Measurements from ENCODE around the gene COX7A1. TPM values are rescaled to one million over a fixed set of nuclear protein-coding genes. Genes with fewer than 3 reads are reported as not detected.

Gene COX7A1
- total RNA-seq, 1 experiment from 2014 or later, result not detected

- no peaks in the 10 kb centered on the region for H3K27me3 ChIP-seq (ENCODE audit: insufficient read depth, low read length)
- no peak overlapping the region for H3K23ac ChIP-seq (ENCODE audit: insufficient read length, low read depth, low read length)
- Mint-ChIP-seq H3K36me3 (ENCODE audit: insufficient read depth in 1 of 3, low read depth in 3 of 3) (peaks cover 47 to 74% (median 65%) of the 10 kb centered on the region in 3 experiments; a peak in 6 of 7 replicates), H3K4me1 (no peaks in the 10 kb centered on the region), H3K4me3 (no peak overlapping the region), H3K27me3 (ENCODE audit: low read depth) (no peaks in the 10 kb centered on the region; the same call in 1 of the 2 replicates), H3K27ac (peak overlapping the region in 1 of 3 experiments; percentile 46; a peak in 2 of 7 replicates), H3K9me3 (no peaks in the 10 kb centered on the region)
- H3K79me2 ChIP-seq (ENCODE audit: insufficient read depth, low read length), result no peaks in the 10 kb centered on the region
- H3K4ac ChIP-seq (ENCODE audit: low read depth, low read length), result no peak overlapping the region
- WGBS (ENCODE audit: extremely low coverage, insufficient read length, low lambda C conversion rate), result no CpG with 5 or more reads among the region's 13 CpGs
- no peaks in the 10 kb centered on the region for H3K23me2 ChIP-seq (ENCODE audit: insufficient read length, low read depth, low read length, poor library complexity, severe bottlenecking)
- no peak overlapping the region for H2AK5ac ChIP-seq (ENCODE audit: insufficient read length, low read length)
- no peaks in the 10 kb centered on the region for H3K79me1 ChIP-seq (ENCODE audit: insufficient read depth, low read depth, low read length, poor library complexity, severe bottlenecking)
- no peak for TF ChIP-seq CTCF (conservative IDR thresholded peaks at IDR 0.05)
- no peak overlapping the region for H2BK120ac ChIP-seq (ENCODE audit: low read depth, low read length, poor library complexity, severe bottlenecking)
- H4K5ac ChIP-seq (ENCODE audit: insufficient read length, low read depth, low read length), result no peak overlapping the region
- no peaks in the 10 kb centered on the region for H3K9me3 ChIP-seq (ENCODE audit: control insufficient read depth, low read depth, low read length)
- H2AFZ ChIP-seq (ENCODE audit: low read length), result no peak overlapping the region
- no peak overlapping the region for H3T11ph ChIP-seq (ENCODE audit: low read length)
- H2BK5ac ChIP-seq (ENCODE audit: insufficient read length, low read length), result no peak overlapping the region
- H2BK15ac ChIP-seq (ENCODE audit: low read depth, low read length), result no peak overlapping the region
- H3K27ac ChIP-seq (ENCODE audit: insufficient read length, low read depth, low read length), result no peak overlapping the region
- H3K56ac ChIP-seq (ENCODE audit: insufficient read length, low read depth, low read length), result no peak overlapping the region
- H3K18ac ChIP-seq (ENCODE audit: insufficient read length, low read depth, low read length), result no peak overlapping the region
- DNase-seq, result no peak
- no peak overlapping the region for H2BK20ac ChIP-seq (ENCODE audit: low read depth, low read length, poor library complexity, severe bottlenecking)
- no peak overlapping the region for H3K9ac ChIP-seq (ENCODE audit: extremely low read depth, insufficient read length, low read length)
- H4K20me1 ChIP-seq (ENCODE audit: control insufficient read depth, insufficient read depth, insufficient read length), result no peaks in the 10 kb centered on the region
- H4K8ac ChIP-seq (replicated peaks; ENCODE audit: insufficient read length, low read depth, low read length), result no peak overlapping the region
- no peak overlapping the region for H2BK12ac ChIP-seq (ENCODE audit: insufficient read length, low read depth, low read length)
- H3K14ac ChIP-seq (ENCODE audit: insufficient read depth, low read length), result no peak overlapping the region
- H4K91ac ChIP-seq (ENCODE audit: insufficient read length, low read depth, low read length), result no peak overlapping the region
- H3K4me1 ChIP-seq (ENCODE audit: insufficient read depth, low read length), result no peaks in the 10 kb centered on the region
- H3K4me2 ChIP-seq (ENCODE audit: insufficient read depth, insufficient read length, low read length), result no peak overlapping the region
Measured at GRCh38 chr19:36149673-36150406, 2.4 kb downstream of the COX7A1 start.
